Stimulated activated CD8-positive, alpha-beta memory T cell treated with anti-CD3 and anti-CD28 coated beads, Interleukin-12 subunit alpha, Interleukin-12 subunit beta, amount 100 ng/mL, for 24 hours (primary cell): ENCODE measurements around the gene ELFN1.

Experiments
- DNase-seq: peaks from one replicate; pipeline ENCODE4 v3.0.0-alpha.2; 2020; ENCODE audit errors: extremely low read depth

Gene ELFN1

DNA sequence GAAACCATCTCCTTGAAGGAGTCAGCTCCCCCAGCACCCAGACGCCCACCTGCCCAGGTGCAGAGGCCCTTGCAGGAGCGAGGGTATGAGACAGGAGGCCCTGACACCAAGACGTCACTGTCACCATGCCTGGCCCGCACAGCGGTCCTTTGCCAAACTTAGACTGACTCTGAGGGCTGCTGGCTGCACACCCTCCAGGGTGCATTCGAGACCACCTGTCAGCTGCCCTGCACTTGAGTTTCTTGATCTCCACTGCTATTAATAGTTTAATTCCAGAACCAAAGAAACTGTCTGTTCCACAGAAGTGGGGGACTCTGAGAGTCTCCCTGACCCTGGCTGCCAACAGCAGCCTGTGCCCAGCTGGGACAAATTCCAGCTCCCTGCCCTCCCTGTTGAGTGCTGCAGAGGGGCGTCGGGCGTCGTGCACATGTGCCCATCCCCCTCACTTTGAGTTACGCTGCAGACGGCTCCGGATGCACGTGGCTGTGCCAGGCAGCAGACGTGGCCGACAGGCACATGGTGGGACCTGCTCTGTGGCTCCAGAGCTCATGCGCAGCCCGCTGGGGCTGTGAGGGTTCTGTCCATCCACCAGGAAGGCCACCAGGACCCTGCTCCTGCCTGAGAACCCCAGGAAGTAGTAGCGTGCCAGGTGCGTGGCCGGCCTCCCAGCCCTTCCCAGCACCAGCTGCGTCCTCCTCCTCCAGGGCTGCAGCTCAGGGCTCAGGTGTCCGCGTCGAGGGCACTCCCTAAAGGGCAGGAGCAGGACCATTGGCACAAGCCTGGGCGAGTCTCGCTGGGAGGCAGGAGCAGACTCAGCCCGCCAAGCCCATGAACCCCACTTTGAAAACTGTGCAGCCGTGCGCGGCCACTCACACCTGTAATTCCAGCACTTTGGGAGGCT, 24.8 kb downstream of the ELFN1 start:
- no peak for DNase-seq

DNA sequence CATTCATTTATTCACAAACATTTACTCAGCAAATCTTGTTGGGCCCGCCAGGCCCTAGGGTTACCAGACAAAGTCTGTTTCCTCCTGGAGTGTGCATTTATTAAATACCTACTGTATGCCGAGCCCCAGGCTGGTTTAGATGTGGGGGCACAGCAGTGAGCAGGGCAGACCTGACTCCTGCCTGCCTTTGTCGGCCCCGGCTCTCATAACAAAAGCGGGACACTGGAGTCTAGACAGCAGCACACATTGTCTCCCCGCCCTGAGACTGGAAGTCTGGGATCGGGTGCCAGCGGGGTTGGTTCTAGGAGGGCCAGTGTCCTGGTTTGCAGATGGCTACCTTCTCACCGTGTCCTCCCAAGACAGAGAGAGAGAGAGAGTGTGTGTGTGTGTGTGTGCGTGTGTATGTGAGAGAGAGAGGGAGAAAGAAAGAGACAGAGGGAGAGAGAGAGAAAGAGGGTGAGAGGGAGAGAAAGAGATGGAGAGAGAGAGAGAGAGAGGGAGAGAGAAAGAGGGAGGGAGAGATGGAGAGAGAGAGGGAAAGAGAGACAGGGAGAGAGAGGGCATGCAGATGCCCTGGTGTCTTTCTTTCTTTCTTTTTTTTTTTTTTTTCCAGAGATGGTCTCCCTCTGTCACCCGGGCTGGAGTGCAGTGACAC, 25.9 kb downstream of the ELFN1 start:
- no peak for DNase-seq

DNA sequence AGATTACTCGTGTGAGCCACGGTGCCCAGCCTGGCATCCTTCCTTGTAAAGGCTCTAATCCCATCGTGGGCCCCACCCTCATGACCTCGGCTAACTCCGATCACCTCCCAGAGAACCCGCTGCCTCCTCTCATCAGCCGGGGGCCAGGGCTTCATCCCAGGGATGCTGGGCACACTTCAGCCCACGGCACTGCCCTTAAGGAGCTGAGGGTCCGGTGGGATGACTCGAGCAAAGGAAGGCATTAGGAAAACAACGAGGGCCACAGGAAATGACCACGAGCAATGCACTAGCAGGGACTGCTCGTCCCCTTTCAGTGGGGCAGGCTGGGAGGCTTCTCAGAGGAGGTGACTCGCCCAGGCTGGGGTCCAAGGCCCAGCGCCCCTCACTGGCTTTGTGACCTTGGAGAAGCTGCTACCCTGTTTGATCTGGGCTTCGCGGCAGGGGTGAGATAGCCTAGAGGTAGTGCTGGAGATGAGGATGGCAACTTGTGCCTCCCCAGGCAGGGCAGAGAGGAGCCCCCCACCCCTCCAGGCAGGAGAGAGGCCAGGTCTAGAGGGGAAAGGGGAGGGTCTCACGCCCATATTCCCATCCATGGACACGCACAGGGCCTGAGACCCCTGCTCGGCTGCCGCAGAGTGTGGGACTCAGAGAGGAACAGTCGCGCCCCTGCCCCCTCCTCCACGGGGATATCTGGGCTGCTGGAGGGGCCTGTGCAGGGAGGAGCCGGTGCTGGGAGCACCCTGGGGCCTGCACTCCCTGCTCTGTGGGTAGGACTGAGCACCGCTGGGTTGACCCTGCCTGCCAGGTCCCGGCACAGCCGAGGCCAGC, 26.8 kb downstream of the ELFN1 start:
- no peak for DNase-seq

DNA sequence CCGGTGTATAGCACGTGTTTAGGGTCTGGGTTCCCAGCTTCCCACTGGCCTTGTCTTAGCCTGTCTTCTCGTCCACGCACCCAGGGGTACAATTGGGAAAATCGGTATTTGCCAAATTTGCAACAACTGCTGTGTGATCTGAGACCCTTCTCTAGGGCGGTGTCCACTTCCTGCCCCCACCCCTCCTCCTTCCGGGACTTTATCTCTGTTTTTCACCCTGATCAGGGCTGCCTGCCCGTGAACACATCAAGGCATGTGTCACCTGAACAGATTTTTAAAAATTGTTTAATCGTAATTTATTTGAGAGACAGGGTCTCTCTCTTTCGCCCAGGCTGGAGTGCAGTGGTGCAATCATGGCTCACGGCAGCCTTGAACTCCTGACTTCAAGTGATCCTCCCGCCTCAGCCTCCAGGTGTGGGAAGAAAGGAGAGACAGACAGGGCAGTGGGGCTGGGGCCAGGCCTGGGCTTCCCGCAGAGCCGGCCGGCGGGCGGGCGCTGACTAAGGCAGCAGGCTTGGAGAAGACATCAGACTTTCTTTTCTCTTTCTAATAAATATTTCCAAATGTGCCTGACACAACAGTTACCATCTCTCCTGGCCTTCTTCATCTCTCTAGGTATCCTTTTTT, 27.5 kb downstream of the ELFN1 start:
- no peak for DNase-seq

DNA sequence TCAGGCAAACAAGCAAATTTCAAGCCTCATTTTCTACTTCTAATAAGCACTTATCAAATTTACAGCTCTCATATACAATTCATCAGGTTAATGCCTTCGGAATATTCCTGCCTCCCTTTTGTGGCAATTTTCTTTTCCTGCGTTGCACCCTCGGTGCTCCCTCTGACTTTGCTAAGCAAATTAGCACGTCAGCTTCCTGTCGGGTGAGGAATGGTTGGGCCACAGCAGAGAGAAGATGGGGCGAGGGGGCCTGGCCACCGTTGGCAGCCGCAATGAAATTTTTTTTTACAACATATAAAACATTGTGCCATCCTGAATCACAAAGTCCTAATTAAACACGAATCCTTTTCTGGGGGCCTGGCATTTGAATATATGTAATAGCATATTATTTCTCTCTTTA, 28.1 kb downstream of the ELFN1 start:
- no peak for DNase-seq

DNA sequence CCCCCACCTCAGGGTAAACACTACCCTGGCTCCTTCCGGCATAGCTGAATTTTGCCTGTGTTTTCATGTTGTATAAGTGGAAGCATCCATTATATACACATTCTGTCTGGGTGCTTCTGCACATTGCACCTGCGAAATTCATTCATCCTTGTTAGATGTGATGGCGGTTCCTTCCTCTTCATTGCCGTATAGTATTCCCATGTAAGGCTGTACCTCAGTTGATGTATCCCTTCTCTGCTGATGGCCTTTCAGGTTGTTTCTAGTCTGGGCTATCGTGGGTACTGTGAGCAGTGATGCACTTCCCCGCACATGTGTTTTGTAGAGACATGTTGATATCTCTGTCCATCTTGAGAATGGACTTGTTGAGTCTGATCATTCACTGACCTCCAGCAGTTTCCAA, 28.9 kb downstream of the ELFN1 start:
- no peak for DNase-seq

DNA sequence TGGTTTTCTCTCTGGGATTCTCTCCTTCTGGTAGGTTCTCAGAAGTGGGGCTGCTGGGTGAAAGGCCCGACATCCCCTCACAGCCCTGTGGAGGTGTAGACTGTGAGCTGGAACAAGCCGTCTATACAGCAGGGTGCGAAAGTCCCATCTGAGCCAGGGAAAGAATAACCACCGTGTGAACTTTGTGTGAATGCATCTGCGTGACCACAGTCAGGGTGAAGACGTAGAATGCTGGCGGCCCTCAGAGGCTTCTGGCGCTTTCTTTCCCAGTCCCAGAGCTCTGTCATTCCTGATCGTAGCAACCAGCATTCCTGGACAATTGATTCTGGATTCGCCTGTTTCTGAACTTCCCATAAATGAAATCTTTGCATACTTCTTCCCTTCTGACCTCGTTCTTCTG, 30.0 kb downstream of the ELFN1 start:
- no peak for DNase-seq

DNA sequence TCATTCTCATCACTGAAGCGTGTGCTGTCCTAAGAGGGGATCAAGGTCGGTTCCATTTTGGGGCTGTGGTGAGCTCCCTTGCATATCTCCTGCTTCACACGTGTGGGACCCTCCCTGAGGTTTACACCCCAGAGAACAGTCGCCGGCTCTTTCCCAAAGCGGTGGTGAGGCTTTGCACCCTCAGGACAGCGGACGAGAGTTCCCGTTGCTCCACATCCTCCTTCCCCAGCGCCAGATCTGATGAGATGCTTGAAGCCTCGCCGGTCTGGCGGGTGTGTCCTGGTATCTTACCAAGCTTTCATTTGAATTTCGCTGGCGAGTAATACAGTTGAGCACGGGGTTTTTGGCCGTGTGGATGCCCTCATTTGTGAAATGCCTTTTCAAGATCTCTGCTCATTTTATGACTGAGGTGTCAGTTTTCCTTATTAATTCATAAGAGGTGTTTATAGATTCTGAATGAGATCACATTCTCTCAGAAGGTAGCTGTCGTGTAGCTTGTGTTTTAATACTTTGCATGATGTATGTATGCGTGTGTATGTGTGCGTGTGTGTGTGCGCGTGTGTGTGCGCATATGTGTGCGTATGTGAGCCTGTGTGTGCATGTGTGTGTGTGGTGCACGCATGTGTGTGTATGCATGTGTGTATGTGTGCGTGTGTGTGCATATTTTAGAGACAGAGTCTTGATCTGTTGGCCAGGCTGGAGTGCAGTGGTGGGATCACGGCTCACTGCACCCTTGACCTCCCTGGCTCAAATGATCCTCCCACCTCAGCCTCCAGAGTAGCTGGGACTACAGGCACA, 30.7 kb downstream of the ELFN1 start:
- no peak for DNase-seq

DNA sequence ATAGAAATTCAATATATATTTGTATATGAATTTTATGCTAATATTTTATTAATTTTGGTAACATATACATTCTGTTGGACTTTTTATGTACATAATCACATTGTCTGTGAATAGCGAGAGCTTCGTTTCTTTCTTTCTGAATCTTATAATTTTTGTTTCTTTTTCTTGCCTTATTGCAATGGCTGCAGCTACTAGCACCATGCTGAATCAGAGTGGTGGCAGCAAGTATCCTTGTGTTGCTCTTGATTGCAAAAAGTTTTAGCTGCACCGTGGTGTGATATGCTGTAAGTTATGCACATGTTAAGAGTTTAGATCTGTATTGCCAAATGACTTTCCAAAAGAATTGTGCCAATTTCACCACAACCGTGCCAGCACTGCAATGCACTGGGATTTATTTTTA, 32.6 kb downstream of the ELFN1 start:
- no peak for DNase-seq

DNA sequence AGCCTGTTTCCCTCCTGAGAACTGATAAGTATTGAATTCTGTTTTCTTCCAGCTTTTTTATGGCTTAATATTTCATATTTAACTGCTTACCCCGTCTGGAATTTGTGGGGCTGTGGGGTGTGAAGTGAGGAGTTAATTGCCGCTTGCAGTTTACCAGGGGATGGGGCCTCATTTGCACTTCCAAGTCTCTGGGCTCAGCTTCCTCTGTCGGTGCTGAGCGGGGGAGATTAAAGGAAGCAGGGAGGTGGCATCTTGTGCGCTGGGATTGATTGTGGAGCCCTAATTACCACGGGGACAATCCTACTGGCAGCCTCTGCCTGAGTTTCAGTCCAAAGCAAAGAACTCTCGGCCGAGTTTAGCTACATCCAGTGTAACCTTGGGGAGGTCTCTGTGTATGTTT, 33.4 kb downstream of the ELFN1 start:
- DNase-seq, result no peak

DNA sequence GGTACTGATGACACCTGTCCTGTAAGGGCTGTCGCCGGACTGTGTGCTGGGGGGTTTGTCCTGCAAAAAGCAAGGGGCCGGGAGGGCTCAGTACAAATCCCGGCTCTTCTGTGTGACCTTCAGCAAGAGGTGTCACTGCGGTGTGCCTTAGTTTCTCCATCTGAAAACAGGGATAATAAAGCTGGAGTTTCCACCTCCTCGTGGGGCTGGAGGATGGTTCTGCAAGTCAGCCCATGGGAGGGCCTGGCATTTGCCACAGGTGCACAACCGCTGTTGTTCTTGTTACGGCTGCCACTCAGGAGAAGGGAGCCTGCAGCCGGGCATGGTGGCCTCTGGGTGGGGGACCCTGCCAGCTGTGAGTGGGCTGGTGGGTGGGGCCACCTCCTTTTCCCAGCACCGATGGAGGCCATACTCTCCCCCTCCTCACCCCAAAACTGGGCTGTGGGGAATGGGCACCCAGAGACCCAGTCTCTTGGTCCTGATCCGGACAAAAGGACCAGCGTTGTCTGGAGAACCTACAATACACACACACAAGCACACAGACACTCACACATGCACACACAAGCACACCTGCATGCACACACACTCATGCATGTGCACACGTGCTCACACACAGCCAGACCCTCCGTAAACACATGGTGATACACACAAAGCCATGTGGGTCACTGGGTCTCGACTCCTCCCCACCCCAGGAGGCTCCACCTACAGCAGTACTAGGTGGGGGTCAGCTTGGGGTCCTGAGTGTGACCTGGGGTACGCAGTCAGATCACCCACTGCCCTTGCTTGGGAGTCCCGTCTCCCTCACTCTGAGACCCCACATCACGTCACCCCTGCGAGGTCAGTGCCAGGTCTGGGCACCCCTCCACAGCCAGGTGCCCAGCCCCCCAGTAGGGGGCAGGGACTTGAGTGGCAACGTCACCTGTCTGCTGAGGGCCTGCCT, 34.1 kb downstream of the ELFN1 start:
- no peak for DNase-seq

DNA sequence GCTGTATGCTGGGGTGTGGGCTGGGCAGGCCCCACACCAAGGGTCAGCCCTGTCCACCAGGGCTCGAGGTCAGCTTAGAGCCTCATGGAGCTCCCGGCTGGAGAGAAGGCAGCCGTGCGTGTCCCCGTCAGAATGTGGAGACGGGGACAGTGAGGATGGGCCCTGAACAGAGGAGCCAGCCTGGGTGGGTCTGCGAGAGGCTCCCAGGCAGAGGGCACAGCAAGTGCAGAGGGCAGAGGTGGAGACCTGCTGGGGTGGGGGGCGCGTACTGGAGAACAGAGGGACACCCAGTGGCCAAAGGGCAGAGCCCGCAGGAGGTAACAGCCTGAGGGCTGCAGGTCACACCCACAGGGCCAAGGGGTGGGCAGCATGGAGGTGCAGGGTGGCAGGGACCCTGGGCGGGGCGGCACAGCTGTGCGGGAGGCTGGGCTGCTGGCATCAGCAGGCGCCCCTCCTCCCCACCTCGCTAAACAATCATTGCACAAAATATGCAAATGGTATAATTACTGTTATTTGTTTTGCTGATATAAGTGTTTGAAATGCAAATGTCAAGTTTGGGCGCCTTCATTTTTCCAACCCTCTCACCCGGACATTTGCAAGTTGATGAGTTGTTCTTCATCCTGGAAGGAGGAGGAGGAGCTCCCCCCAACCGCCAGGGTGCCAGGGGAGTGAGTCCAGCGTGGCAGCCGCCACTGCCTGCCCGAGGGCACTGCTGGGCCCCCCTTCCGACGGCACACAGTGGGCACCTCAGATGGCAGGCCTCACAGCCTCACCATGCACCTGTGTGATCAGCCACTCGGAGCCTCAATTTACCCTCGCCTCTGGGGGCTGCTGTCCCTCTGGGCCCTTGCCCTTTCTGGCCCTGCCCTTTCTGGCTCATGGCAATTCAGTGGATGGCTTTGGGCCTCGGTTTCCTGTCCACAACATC, 35.0 kb downstream of the ELFN1 start:
- no peak for DNase-seq

DNA sequence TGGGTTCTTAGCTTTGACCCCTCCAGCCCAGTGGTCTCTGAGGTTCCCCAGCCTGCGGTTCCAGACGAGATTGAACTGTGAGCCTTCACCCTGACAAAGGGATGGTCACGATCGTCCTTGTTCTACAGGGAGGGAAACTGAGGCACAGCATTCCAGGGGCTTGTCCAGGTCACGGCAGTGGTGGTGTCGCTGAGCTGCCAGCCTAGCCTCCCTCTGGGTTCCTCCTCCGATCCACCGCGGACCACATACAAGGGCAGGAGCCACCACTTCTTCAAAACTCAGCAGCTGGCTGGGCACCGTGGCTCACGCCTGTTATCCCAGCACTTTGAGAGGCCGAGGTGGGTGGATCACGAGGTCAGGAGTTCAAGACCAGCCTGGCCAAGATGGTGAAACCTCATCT, 35.8 kb downstream of the ELFN1 start:
- DNase-seq, result no peak

DNA sequence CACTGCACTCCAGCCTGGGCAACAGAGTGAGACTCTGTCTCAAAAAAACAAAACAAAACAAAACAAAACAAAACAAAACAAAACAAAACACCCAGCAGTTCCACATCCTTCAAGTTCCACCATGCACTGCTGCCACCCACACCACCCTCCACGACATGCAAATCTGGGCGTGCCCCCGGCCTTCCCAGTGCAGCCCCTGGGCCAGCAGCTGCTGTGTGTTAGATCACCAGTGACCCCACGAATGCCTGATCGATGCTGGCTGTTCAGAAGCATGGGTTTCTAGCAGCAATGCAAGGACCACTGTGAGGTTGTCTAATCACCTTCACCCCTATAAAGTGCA, 36.3 kb downstream of the ELFN1 start:
- DNase-seq, result no peak

DNA sequence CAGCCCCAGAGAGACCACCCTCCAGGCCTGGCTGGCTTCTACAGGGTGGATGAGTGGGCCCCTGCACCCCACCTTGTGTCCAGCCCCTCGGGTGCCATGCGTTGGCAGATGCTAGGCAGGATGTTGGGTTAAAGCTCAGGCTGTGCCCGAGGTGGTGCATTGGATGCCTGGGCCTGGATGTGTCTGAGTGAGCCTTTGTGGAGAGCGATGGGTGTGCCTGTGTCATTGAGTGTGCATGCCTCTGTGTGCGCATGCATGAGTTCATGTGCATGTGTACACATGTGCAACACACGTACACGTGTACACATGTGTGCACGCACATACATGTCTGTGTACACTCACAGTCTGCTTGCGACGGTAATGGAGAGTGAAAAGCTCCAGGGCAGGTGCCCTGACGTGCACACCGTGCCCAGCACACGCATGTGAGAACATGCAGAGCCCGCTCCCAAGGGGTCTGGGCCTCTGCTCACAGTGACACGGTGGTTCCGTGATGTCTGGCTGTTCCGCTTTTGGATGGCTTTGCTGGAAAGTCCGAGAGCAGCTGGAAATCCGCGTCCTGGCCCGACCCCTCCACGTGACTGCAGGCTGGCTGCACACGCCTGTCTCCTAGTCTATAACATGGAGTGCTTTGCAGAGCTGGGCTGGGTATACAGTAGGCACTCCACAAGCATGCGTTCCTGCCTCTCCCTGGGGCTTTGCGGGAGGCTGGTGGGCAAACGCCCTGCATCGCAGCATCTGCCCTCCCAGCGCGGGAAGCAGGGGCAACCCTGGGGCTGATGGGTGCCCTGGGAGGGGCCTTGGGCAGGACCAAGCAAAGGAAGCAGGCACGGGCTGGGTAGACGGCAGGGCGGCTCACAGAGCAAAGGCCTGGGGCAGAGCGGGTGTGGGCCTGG, 36.9 kb downstream of the ELFN1 start:
- DNase-seq, result no peak

DNA sequence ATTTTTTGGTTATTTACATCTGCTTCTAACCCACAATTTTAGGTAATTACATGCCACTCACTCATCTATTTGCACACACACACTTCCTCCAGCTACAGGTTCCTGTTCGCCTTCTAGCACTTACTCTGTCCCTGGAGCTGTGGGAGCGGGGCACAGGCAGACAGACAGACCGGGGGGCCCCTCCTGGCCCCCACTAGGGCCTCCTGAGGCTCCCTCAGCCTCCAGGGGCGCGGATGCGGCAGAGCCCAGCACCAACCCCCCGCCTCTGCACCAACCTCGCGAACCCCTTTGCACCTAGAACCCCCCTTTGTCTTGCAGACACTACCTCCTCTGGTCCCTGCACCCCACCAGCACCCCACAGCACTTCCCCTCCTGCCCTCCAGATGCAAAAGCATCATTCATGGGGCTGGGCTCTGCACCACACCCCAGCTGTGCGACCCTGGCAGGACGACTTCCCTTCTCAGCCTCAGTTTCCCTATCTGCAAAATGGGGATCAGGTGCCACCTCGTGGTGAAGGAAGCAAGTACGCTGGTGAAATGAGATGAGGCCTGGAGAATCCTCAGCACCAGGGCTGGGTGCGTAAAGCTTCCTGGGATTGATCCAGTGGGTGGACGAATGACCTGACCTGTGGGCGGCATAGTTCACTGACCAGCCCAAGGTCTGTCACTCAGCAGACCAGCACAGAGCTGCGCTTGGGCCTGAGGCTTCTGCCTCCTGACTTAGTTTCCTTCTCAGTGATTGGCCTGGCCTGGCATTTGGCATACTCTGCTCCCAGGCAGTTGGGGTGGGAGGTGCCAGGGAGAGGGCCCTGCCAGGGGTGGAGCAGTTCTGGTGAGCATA, 37.9 kb downstream of the ELFN1 start:
- no peak for DNase-seq

DNA sequence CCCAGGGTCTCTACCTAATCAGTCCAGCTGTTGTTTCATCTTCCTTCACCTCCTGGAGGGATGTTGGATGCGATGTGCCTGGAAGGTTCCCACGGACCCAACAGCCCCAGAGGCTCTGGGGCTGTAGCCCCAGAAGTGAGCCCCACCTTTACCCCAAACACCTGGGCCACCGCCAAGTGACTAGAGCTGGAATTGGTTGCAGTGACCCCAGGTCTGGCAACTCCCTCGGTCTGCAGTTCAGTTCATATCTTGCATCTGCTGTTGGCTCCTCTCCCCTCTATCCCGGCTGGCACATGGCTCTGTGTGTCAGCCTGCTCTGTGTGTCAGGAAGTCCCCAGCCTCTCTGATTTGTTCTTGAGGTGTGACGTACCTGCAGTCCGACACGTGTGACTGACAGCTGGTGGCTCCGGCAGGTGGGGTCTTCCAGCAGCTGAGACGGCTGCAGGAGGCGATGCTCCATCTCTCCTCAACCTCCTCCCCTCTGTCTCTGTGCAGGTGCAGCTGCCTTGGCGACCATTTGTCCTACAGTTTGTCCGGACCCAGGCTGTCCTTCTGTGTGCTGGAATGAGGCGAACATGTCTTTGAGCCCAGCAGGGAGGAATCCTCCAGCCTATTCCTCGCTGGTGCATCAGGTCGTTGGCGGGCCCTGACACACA, 38.6 kb downstream of the ELFN1 start:
- no peak for DNase-seq
